Kidney (tissue), 14 donors: ENCODE data around the gene MLH3. TPM values are rescaled to one million over a fixed set of nuclear protein-coding genes. Genes with fewer than 3 reads are reported as not detected.
A peak's percentile ranks its signal among the peaks of the same experiment; 100 is the strongest.

Source experiments
- DNase-seq, 5 donors: peaks; one replicate each; pipeline ENCODE4 v3.0.0-alpha.2; 2013 to 2020
- FAIRE-seq: peaks from 2 replicates; lab custom pipeline; 2012; peaks lifted over from hg19 to GRCh38; lab: Jason Lieb, UNC
- H3K27ac ChIP-seq, 2 donors: one replicate each; pipeline ENCODE4 v1.7.0; 2013; ENCODE audit warnings: low read depth in 2 of 2, low read length in 2 of 2, inconsistent platforms in 1 of 2
- H3K27me3 ChIP-seq: one replicate; pipeline ENCODE4 v1.7.1; 2013; ENCODE audit warnings: low read length, inconsistent platforms; ENCODE audit not compliant: control insufficient read depth, insufficient read depth
- H3K36me3 ChIP-seq, 3 donors: one replicate each; pipeline versions ENCODE4 v1.7.0 to v1.7.1; 2013; ENCODE audit warnings: low read length in 3 of 3, control low read depth in 1 of 3, inconsistent platforms in 1 of 3; ENCODE audit not compliant: insufficient read depth in 3 of 3, control insufficient read depth in 2 of 3
- H3K4me1 ChIP-seq, 3 donors: one replicate each; pipeline versions ENCODE4 v1.7.0 to v1.7.1; 2013; ENCODE audit warnings: low read length in 3 of 3, inconsistent platforms in 1 of 3, low read depth in 1 of 3; ENCODE audit not compliant: control insufficient read depth in 2 of 3, insufficient read depth in 2 of 3
- H3K4me3 ChIP-seq, 3 donors: one replicate each; pipeline versions ENCODE4 v1.7.0 to v1.8.1; 2013; ENCODE audit warnings: low read length in 3 of 3, control low read depth in 1 of 3, inconsistent platforms in 1 of 3
- H3K9ac ChIP-seq, 3 donors: one replicate each; pipeline versions ENCODE4 v1.7.0 to v1.7.1; 2013; ENCODE audit warnings: low read length in 3 of 3, control low read depth in 1 of 3, inconsistent platforms in 1 of 3
- H3K9me3 ChIP-seq, 3 donors: one replicate each; pipeline versions ENCODE4 v1.7.0 to v1.7.1; 2013; ENCODE audit warnings: low read length in 3 of 3, control low read depth in 1 of 3, inconsistent platforms in 1 of 3; ENCODE audit not compliant: control insufficient read depth in 2 of 3, insufficient read depth in 1 of 3
- CTCF ChIP-seq: IDR thresholded peaks from 3 replicates; pipeline ENCODE4 v1.5.1; 2012; ENCODE audit warnings: mild to moderate bottlenecking, moderate library complexity, borderline replicate concordance; ENCODE audit not compliant: insufficient read depth; ENCODE audit errors: extremely low read depth
- intact Hi-C: fragments of 100-400 bp; cut with DNase I; formaldehyde crosslinking; loops from one replicate; pipeline ENCODE4 v1.11.1; 2022
- polyA plus RNA-seq: library from polyadenylated mRNA; stranded (reverse); fragments of 350-450 nt; fragmentation: Illumina TruSeq; extraction: RNeasy Lipid Tissue Mini Kit (QIAGEN cat#74804); gene quantifications from one replicate; pipeline ENCODE4 v1.2.3, GENCODE V29; 2014; ENCODE audit warnings: low read depth, low replicate concordance; ENCODE audit not compliant: insufficient read depth
- total RNA-seq: library from RNA; stranded (reverse); fragmentation: NEBNext Ultra II Directional; extraction: Animal tissue kit (Norgen Biotek cat#: 25700); gene quantifications from one replicate; pipeline ENCODE4 v1.2.1, GENCODE V29; 2021
- donor health status: control.
- donor health status: control.
- donor health status: control.
- donor health status: control.
- donor health status: control.
- donor health status: DM: yes; HTN: yes; CAD: no.
- donor health status: Normal renal cell carcinoma (clear cell type).

The MLH3 gene
- total and polyA plus RNA-seq, 2 donors from 2014 or later, result 21.7 to 31.2 TPM

- H3K4me3 ChIP-seq, result no peak overlapping the region
- peaks cover 17 to 45% (median 42%) of the 10 kb centered on the region in 3 donors for H3K36me3 ChIP-seq
- TF ChIP-seq CTCF, result no peak
- FAIRE-seq (no peak), DNase-seq (no peak)
- no peaks in the 10 kb centered on the region for H3K27me3 ChIP-seq
- H3K9me3 ChIP-seq, result no peaks in the 10 kb centered on the region
- H3K9ac ChIP-seq, result no peak overlapping the region
- no peak overlapping the region for H3K27ac ChIP-seq
- H3K4me1 ChIP-seq, result no peaks in the 10 kb centered on the region
- intact Hi-C loops, result no loop called here
These were observed 40.0 kb upstream of the MLH3 start for GRCh38 chr14:75091251-75091650.

GRCh38 chr14:75090353-75090752 lies 39.1 kb upstream of the MLH3 start:
- H3K4me1 ChIP-seq, result no peaks in the 10 kb centered on the region
- no peak for FAIRE-seq
- no peaks in the 10 kb centered on the region for H3K9me3 ChIP-seq
- H3K27me3 ChIP-seq, result no peaks in the 10 kb centered on the region
- no peak overlapping the region for H3K4me3 ChIP-seq
- H3K9ac ChIP-seq, result no peak overlapping the region
- no peak overlapping the region for H3K27ac ChIP-seq
- DNase-seq, result no peak
- intact Hi-C loops, result no loop called here
- peaks cover 17 to 42% (median 38%) of the 10 kb centered on the region in 3 donors for H3K36me3 ChIP-seq
- no peak for TF ChIP-seq CTCF

GRCh38 chr14:75088566-75089373 lies 37.5 kb upstream of the MLH3 start:
- Histone ChIP-seq H3K9me3 (no peaks in the 10 kb centered on the region), H3K27me3 (no peaks in the 10 kb centered on the region), H3K36me3 (peaks cover 25 to 39% (median 31%) of the 10 kb centered on the region in 3 donors), H3K4me3 (no peak overlapping the region), H3K4me1 (no peaks in the 10 kb centered on the region), H3K27ac (no peak overlapping the region), H3K9ac (no peak overlapping the region)
- intact Hi-C loops, result loop anchor here (10.0 kb wide), 1 partner anchor 144 kb away; no protein-coding TSS in a partner anchor
- TF ChIP-seq CTCF, result peak; percentile 85
- DNase-seq, result peak in 3 of 5 donors; percentile 59 to 88 (median 76)
- no peak for FAIRE-seq
